K562 (cell line): ENCODE data around the gene TTLL10. TPM values are rescaled to one million over a fixed set of nuclear protein-coding genes. Genes with fewer than 3 reads are reported as not detected.
A peak's percentile ranks its signal among the peaks of the same experiment; 100 is the strongest.

Experiments used
- TRIM24 ChIP-seq, 2 experiments: fragments of 450-650 bp; IDR thresholded peaks; 2 replicates each; pipeline ENCODE4 v1.6.1; 2016
- TRIM28 ChIP-seq: fragments of 450-650 bp; IDR thresholded peaks from 2 replicates; pipeline ENCODE4 v1.6.1; 2017
- polyA plus RNA-seq, 8 experiments: library from polyadenylated mRNA; depleted of rRNA in 4 of 8; stranded (reverse) in 5 of 8; unstranded in 3 of 8; fragments of >200 nt; fragmentation: Nextera tagmentation in 2 of 8; fragmentation: Illumina TruSeq in 1 of 8; extraction: Ambion mirVana in 2 of 8; extraction: Trizol in 1 of 8; gene quantifications; 2 replicates each; pipeline versions ENCODE4 v1.2.1 to v1.2.3, GENCODE V29; 2011 to 2014; ENCODE audit warnings: inconsistent platforms in 1 of 8, missing spikeins in 1 of 8
- total RNA-seq, 7 experiments: library from RNA; depleted of rRNA in 6 of 7; stranded (reverse); fragments of >200 nt in 6 of 7; fragmentation: Illumina TruSeq in 2 of 7; extraction: Trizol in 2 of 7; gene quantifications; 2 replicates each; pipeline versions ENCODE4 v1.2.1 to v1.2.3, GENCODE V29; 2011 to 2021; ENCODE audit warnings: low replicate concordance in 1 of 7
- TF ChIP-seq, protein P1 (sequence below), 2 experiments: fragments of 450-650 bp; IDR thresholded peaks; 2 replicates each; pipeline ENCODE4 v1.6.1; 2016; ENCODE audit warnings: mild to moderate bottlenecking in 2 of 2, borderline replicate concordance in 1 of 2, low read depth in 1 of 2, moderate library complexity in 1 of 2
- TF ChIP-seq, protein P2 (sequence below), 3 experiments: fragments of 200-800 bp in 1 of 3; sonication (Bioruptor generic) in 1 of 3; sonication (generic) in 1 of 3; formaldehyde crosslinking in 1 of 3; IDR thresholded peaks; 2 replicates each; pipeline versions ENCODE4 v1.6.1 to v1.8.0; 2016 to 2022; ENCODE audit warnings: mild to moderate bottlenecking in 2 of 3, missing compliant biosample characterization in 2 of 3, missing genetic modification characterization in 2 of 3, missing genetic modification reagents in 1 of 3
- TF ChIP-seq, protein P3 (sequence below): sonication (generic); formaldehyde crosslinking; IDR thresholded peaks from 2 replicates; pipeline ENCODE4 v1.8.0; 2022; ENCODE audit warnings: mild to moderate bottlenecking, missing genetic modification reagents
- TF ChIP-seq, protein P4 (sequence below): sonication (generic); formaldehyde crosslinking; IDR thresholded peaks from 2 replicates; pipeline ENCODE4 v1.8.0; 2022; ENCODE audit warnings: mild to moderate bottlenecking, missing genetic modification reagents, borderline replicate concordance

Gene TTLL10
- total and polyA plus RNA-seq, 9 of the 15 experiments (the other 6 are each of a cell fraction or from before 2014, with no cell fraction given), result not detected

DNA sequence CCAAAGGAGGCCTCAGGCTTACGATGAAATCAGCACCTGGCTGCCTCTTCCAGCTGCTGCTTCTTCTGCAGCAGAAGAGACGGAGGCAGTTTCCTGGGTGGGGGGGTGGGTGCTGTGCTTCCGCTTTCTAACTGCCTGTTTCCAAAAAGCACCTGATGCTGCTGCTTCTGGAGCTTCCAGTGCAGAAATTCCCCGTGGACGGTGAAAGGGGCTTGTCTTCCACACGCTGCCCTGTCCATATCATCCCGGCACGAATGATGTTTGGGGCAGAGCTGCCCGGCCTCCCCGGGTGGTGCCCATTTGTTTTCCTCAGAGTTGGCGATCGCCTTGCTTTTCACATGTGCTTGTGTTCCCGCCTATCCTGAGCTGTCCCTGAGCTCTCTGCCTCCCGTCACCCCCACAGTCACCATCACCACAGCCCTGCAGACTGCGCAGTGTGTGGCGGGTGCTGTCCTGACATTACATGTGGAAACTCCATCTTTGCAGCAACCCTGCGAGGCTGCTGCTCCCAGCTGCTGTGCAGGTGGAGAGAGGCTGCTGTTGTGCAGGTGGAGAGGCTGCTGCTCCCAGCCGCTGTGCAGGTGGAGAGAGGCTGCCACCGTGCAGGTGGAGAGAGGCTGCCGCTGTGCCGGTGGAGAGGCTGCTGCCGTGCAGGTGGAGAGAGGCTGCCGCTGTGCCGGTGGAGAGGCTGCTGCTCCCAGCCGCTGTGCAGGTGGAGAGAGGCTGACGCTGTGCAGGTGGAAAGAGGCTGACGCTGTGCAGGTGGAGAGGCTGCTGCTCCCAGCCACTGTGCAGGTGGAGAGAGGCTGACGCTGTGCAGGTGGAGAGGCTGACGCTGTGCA is 1.8 kb downstream of the TTLL10 start (continued):
- TF ChIP-seq, protein P1, sequence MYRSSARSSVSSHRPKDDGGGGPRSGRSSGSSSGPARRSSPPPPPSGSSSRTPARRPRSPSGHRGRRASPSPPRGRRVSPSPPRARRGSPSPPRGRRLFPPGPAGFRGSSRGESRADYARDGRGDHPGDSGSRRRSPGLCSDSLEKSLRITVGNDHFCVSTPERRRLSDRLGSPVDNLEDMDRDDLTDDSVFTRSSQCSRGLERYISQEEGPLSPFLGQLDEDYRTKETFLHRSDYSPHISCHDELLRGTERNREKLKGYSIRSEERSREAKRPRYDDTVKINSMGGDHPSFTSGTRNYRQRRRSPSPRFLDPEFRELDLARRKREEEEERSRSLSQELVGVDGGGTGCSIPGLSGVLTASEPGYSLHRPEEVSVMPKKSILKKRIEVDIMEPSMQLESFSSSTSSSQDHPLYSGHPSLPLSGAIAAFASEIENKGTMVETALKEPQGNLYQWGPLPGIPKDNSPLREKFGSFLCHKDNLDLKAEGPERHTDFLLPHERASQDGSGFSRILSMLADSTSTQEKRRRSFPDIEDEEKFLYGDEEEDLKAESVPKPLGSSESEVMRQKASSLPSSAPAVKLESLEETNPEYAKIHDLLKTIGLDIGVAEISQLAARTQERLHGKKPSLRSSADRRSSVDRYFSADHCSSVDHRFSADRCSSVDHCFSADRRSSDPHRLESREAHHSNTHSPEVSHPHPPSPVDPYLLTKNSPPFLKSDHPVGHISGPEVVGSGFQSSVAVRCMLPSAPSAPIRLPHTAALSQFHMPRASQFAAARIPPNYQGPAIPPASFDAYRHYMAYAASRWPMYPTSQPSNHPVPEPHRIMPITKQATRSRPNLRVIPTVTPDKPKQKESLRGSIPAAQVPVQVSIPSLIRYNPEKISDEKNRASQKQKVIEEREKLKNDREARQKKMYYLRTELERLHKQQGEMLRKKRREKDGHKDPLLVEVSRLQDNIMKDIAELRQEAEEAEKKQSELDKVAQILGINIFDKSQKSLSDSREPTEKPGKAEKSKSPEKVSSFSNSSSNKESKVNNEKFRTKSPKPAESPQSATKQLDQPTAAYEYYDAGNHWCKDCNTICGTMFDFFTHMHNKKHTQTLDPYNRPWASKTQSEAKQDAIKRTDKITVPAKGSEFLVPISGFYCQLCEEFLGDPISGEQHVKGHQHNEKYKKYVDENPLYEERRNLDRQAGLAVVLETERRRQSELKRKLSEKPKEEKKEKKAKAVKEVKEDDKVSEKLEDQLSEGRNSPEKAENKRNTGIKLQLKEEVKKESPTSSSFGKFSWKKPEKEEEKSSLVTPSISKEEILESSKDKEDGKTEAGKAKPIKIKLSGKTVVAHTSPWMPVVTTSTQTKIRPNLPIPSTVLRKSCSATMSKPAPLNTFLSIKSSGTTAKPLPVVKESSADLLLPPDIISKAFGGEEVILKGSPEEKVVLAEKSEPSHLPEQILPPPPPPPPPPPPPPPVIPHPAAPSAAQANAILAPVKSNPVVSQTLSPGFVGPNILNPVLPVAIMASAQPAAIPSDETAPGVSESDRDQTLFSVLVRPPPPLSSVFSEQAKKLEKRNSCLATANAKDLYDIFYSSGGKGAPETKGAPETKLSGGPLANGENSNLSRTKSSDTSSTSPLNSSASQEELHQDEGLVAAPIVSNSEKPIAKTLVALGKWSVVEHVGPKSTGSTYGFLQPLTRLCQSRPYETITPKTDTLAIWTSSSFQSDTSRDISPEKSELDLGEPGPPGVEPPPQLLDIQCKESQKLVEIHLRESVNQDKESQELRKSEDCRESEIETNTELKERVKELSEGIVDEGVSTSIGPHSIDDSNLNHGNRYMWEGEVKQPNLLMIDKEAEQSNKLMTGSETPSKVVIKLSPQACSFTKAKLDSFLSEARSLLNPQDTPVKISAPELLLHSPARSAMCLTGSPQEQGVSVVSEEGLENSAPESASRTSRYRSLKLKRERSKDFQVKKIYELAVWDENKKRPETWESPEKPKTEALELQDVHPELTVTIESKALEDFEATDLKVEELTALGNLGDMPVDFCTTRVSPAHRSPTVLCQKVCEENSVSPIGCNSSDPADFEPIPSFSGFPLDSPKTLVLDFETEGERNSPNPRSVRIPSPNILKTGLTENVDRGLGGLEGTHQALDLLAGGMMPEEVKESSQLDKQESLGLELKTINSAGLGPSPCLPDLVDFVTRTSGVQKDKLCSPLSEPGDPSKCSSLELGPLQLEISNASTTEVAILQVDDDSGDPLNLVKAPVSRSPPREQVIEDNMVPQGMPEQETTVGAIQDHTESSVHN (IDR thresholded peaks at IDR 0.05; ENCODE audit: borderline replicate concordance in 1 of 2, low read depth in 1 of 2), result no peak
- 0 out of 4 replicates have a peak, but pooled peaks of 1 of the 2 experiments have one; percentile 28 for TF ChIP-seq TRIM24 (IDR thresholded peaks at IDR 0.05)
- 0 out of 2 replicates have a peak, but pooled peaks have one; percentile 31 for TF ChIP-seq TRIM28
- TF ChIP-seq, protein P2, sequence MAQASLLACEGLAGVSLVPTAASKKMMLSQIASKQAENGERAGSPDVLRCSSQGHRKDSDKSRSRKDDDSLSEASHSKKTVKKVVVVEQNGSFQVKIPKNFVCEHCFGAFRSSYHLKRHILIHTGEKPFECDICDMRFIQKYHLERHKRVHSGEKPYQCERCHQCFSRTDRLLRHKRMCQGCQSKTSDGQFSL (CRISPR knock-in tag; IDR thresholded peaks at IDR 0.05), result peak; percentile 61; the same call in 1 of the 2 replicates
- TF ChIP-seq, protein P2 (tag; IDR thresholded peaks at IDR 0.05), result no peak; a peak in 1 of 4 replicates
- TF ChIP-seq, protein P3, sequence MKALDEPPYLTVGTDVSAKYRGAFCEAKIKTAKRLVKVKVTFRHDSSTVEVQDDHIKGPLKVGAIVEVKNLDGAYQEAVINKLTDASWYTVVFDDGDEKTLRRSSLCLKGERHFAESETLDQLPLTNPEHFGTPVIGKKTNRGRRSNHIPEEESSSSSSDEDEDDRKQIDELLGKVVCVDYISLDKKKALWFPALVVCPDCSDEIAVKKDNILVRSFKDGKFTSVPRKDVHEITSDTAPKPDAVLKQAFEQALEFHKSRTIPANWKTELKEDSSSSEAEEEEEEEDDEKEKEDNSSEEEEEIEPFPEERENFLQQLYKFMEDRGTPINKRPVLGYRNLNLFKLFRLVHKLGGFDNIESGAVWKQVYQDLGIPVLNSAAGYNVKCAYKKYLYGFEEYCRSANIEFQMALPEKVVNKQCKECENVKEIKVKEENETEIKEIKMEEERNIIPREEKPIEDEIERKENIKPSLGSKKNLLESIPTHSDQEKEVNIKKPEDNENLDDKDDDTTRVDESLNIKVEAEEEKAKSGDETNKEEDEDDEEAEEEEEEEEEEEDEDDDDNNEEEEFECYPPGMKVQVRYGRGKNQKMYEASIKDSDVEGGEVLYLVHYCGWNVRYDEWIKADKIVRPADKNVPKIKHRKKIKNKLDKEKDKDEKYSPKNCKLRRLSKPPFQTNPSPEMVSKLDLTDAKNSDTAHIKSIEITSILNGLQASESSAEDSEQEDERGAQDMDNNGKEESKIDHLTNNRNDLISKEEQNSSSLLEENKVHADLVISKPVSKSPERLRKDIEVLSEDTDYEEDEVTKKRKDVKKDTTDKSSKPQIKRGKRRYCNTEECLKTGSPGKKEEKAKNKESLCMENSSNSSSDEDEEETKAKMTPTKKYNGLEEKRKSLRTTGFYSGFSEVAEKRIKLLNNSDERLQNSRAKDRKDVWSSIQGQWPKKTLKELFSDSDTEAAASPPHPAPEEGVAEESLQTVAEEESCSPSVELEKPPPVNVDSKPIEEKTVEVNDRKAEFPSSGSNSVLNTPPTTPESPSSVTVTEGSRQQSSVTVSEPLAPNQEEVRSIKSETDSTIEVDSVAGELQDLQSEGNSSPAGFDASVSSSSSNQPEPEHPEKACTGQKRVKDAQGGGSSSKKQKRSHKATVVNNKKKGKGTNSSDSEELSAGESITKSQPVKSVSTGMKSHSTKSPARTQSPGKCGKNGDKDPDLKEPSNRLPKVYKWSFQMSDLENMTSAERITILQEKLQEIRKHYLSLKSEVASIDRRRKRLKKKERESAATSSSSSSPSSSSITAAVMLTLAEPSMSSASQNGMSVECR, result 0 out of 2 replicates have a peak, but pooled peaks have one; percentile 6
- TF ChIP-seq, protein P4, sequence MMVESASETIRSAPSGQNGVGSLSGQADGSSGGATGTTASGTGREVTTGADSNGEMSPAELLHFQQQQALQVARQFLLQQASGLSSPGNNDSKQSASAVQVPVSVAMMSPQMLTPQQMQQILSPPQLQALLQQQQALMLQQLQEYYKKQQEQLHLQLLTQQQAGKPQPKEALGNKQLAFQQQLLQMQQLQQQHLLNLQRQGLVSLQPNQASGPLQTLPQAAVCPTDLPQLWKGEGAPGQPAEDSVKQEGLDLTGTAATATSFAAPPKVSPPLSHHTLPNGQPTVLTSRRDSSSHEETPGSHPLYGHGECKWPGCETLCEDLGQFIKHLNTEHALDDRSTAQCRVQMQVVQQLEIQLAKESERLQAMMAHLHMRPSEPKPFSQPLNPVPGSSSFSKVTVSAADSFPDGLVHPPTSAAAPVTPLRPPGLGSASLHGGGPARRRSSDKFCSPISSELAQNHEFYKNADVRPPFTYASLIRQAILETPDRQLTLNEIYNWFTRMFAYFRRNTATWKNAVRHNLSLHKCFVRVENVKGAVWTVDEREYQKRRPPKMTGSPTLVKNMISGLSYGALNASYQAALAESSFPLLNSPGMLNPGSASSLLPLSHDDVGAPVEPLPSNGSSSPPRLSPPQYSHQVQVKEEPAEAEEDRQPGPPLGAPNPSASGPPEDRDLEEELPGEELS (CRISPR knock-in tag), result peak; percentile 56; the same call in 1 of the 2 replicates
